Muscle layer of colon (tissue), 2 donors: ENCODE measurements around the gene SCN1A.
"Not testable (repeated sequence)": the region's sequence is repeated elsewhere in the genome, so short reads cannot be mapped to it uniquely, and the experiment has no call there.

Experiments
- H3K27ac ChIP-seq: one replicate; pipeline ENCODE4 v1.7.0; 2013; ENCODE audit warnings: low read depth, mild to moderate bottlenecking, low read length, moderate library complexity
- H3K27me3 ChIP-seq, 2 donors: one replicate each; pipeline ENCODE4 v1.7.0; 2013; ENCODE audit warnings: low read length in 2 of 2, mild to moderate bottlenecking in 2 of 2; ENCODE audit not compliant: insufficient read depth in 2 of 2, control insufficient read depth in 1 of 2
- H3K36me3 ChIP-seq: one replicate; pipeline ENCODE4 v1.7.0; 2013; ENCODE audit warnings: mild to moderate bottlenecking, low read length; ENCODE audit not compliant: insufficient read depth
- H3K4me1 ChIP-seq: one replicate; pipeline ENCODE4 v1.7.0; 2013; ENCODE audit warnings: mild to moderate bottlenecking, low read length; ENCODE audit not compliant: insufficient read depth
- H3K4me3 ChIP-seq, 2 donors: one replicate each; pipeline ENCODE4 v1.7.0; 2013; ENCODE audit warnings: low read length in 2 of 2, low read depth in 1 of 2, mild to moderate bottlenecking in 1 of 2, moderate library complexity in 1 of 2
- H3K9ac ChIP-seq: one replicate; pipeline ENCODE4 v1.7.0; 2013; ENCODE audit warnings: low read length
- H3K9me3 ChIP-seq: one replicate; pipeline ENCODE4 v1.7.0; 2013; ENCODE audit warnings: mild to moderate bottlenecking, low read length
- donor health status: abdominal sarcoma.
- donor health status: Adenocarcinoma of cecum.

The SCN1A gene

GRCh38 chr2:166152064-166152463 lies 24.2 kb upstream of the SCN1A start:
- Histone ChIP-seq H3K9ac (no peak overlapping the region), H3K4me3 (no peak overlapping the region), H3K36me3 (no peaks in the 10 kb centered on the region), H3K27ac (no peak overlapping the region), H3K4me1 (peaks cover 6% of the 10 kb centered on the region), H3K27me3 (no peaks in the 10 kb centered on the region), H3K9me3 (no peaks in the 10 kb centered on the region)

GRCh38 chr2:166148500-166149400 lies 20.9 kb upstream of the SCN1A start:
- H3K4me1 ChIP-seq = peaks cover 6% of the 10 kb centered on the region
- no peak overlapping the region for H3K27ac ChIP-seq
- H3K9ac ChIP-seq = no peak overlapping the region
- H3K27me3 ChIP-seq = no peaks in the 10 kb centered on the region
- no peaks in the 10 kb centered on the region for H3K36me3 ChIP-seq
- H3K4me3 ChIP-seq = no peak overlapping the region
- H3K9me3 ChIP-seq = no peaks in the 10 kb centered on the region

GRCh38 chr2:166147883-166148282 lies 20.1 kb upstream of the SCN1A start:
- H3K27me3 ChIP-seq = no peaks in the 10 kb centered on the region

GRCh38 chr2:166144071-166144470 lies 16.3 kb upstream of the SCN1A start:
- H3K4me3 ChIP-seq = no peak overlapping the region
- H3K4me1 ChIP-seq = peaks cover 4% of the 10 kb centered on the region
- no peaks in the 10 kb centered on the region for H3K36me3 ChIP-seq
- H3K27ac ChIP-seq = no peak overlapping the region
- no peaks in the 10 kb centered on the region for H3K27me3 ChIP-seq
- no peaks in the 10 kb centered on the region for H3K9me3 ChIP-seq
- H3K9ac ChIP-seq = no peak overlapping the region

More at GRCh38 chr2:166147883-166148282, 20.1 kb upstream of the SCN1A start:
- Histone ChIP-seq H3K36me3 (no peaks in the 10 kb centered on the region), H3K4me3 (no peak overlapping the region), H3K4me1 (peaks cover 6% of the 10 kb centered on the region), H3K27ac (no peak overlapping the region), H3K9me3 (no peaks in the 10 kb centered on the region), H3K9ac (no peak overlapping the region)

GRCh38 chr2:166140932-166141331 lies 13.1 kb upstream of the SCN1A start:
- Histone ChIP-seq H3K36me3 (no peaks in the 10 kb centered on the region), H3K27me3 (no peaks in the 10 kb centered on the region), H3K27ac (no peak overlapping the region), H3K9me3 (no peaks in the 10 kb centered on the region), H3K4me3 (no peak overlapping the region), H3K9ac (no peak overlapping the region), H3K4me1 (no peaks in the 10 kb centered on the region)

- no peaks in the 10 kb centered on the region for H3K36me3 ChIP-seq
- H3K9ac ChIP-seq = no peak overlapping the region
- H3K27me3 ChIP-seq = no peaks in the 10 kb centered on the region
- H3K4me3 ChIP-seq = no peak overlapping the region
- no peaks in the 10 kb centered on the region for H3K9me3 ChIP-seq
- no peaks in the 10 kb centered on the region for H3K4me1 ChIP-seq
- no peak overlapping the region for H3K27ac ChIP-seq
Observed at GRCh38 chr2:166140475-166140874, 12.7 kb upstream of the SCN1A start.

- not testable (repeated sequence) for H3K4me1 ChIP-seq, H3K27me3 ChIP-seq, H3K9me3 ChIP-seq, H3K9ac ChIP-seq, H3K36me3 ChIP-seq, H3K4me3 ChIP-seq, H3K27ac ChIP-seq
Observed at GRCh38 chr2:166139479-166139878, 11.7 kb upstream of the SCN1A start.

GRCh38 chr2:166138667-166139066 lies 10.8 kb upstream of the SCN1A start:
- no peak overlapping the region for H3K4me3 ChIP-seq
- H3K36me3 ChIP-seq = no peaks in the 10 kb centered on the region
- H3K9me3 ChIP-seq = no peaks in the 10 kb centered on the region
- no peak overlapping the region for H3K9ac ChIP-seq
- no peaks in the 10 kb centered on the region for H3K27me3 ChIP-seq
- no peaks in the 10 kb centered on the region for H3K4me1 ChIP-seq
- no peak overlapping the region for H3K27ac ChIP-seq

GRCh38 chr2:166138144-166138543 lies 10.3 kb upstream of the SCN1A start:
- Histone ChIP-seq H3K4me3 (no peak overlapping the region), H3K27ac (no peak overlapping the region), H3K9me3 (no peaks in the 10 kb centered on the region), H3K36me3 (no peaks in the 10 kb centered on the region), H3K4me1 (no peaks in the 10 kb centered on the region), H3K9ac (no peak overlapping the region), H3K27me3 (no peaks in the 10 kb centered on the region)

GRCh38 chr2:166137331-166137730 lies 9.5 kb upstream of the SCN1A start:
- Histone ChIP-seq H3K9ac (no peak overlapping the region), H3K4me3 (no peak overlapping the region), H3K9me3 (no peaks in the 10 kb centered on the region), H3K4me1 (no peaks in the 10 kb centered on the region), H3K27ac (no peak overlapping the region), H3K27me3 (no peaks in the 10 kb centered on the region), H3K36me3 (no peaks in the 10 kb centered on the region)

- Histone ChIP-seq H3K9me3 (no peaks in the 10 kb centered on the region), H3K27ac (no peak overlapping the region), H3K4me1 (no peaks in the 10 kb centered on the region), H3K27me3 (no peaks in the 10 kb centered on the region), H3K4me3 (no peak overlapping the region), H3K9ac (no peak overlapping the region), H3K36me3 (no peaks in the 10 kb centered on the region)
Observed at GRCh38 chr2:166135849-166136258, 8.0 kb upstream of the SCN1A start.
